A549 (cell line): ENCODE results near the gene FIZ1.

Experiments
- EP300 ChIP-seq, 2 experiments: fragments of >200 bp; sonication (Bioruptor Twin); formaldehyde crosslinking; IDR thresholded peaks; 2 replicates in 1 of 2; 3 replicates in 1 of 2; pipeline ENCODE4 v1.6.1; 2016 to 2017
- KDM1A ChIP-seq: fragments of 200-600 bp; sonication (generic); IDR thresholded peaks from 2 replicates; pipeline ENCODE4 v1.6.1; 2016; ENCODE audit warnings: low read depth, mild to moderate bottlenecking
- RFX5 ChIP-seq: fragments of 450-650 bp; IDR thresholded peaks from 2 replicates; pipeline ENCODE4 v1.7.1; 2014; ENCODE audit warnings: antibody characterized with exemption, mild to moderate bottlenecking, moderate library complexity
- TF ChIP-seq, protein P1 (sequence below): fragments of >200 bp; sonication (Bioruptor Twin); formaldehyde crosslinking; IDR thresholded peaks from 3 replicates; pipeline ENCODE4 v1.5.1; 2016
- TF ChIP-seq, protein P2 (sequence below): fragments of 450-650 bp; IDR thresholded peaks from 2 replicates; pipeline ENCODE4 v1.6.1; 2014; ENCODE audit warnings: antibody characterized with exemption

DNA sequence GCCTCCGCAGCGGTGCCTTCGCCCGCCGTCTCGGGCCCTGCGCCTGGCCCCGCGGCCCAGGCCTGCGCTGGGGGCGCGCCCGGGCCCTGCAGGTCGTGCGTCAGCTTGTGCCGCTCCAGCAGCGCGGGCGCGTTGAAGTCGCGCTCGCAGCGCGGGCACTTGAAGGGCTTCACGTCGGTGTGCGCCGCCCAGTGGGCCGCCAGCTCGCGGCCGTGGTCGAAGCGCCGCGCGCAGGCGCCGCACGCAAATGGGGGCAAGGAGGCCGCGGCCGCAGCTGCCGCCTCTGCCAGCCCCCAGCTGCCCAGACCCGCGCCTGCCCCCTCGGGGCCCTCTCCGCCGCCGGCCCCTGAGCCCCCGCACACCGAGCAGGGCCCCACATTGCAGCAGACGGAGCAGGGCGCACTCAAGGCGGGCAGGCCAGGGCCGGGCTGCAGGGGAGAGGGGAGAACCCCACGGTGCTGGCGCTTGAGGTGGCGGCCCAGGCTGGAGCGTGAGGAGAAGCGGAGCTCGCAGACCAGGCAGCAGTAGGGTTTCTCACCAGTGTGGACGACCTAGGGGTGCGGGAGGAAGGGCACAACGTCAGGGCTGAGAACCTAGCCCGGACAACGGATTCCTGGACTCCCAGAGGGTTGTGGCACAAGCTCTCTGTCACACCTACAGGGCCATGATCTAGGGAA lies 6.1 kb downstream of the FIZ1 start:
- TF ChIP-seq, protein P1, sequence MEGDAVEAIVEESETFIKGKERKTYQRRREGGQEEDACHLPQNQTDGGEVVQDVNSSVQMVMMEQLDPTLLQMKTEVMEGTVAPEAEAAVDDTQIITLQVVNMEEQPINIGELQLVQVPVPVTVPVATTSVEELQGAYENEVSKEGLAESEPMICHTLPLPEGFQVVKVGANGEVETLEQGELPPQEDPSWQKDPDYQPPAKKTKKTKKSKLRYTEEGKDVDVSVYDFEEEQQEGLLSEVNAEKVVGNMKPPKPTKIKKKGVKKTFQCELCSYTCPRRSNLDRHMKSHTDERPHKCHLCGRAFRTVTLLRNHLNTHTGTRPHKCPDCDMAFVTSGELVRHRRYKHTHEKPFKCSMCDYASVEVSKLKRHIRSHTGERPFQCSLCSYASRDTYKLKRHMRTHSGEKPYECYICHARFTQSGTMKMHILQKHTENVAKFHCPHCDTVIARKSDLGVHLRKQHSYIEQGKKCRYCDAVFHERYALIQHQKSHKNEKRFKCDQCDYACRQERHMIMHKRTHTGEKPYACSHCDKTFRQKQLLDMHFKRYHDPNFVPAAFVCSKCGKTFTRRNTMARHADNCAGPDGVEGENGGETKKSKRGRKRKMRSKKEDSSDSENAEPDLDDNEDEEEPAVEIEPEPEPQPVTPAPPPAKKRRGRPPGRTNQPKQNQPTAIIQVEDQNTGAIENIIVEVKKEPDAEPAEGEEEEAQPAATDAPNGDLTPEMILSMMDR: no peak
- TF ChIP-seq RFX5 (no peak), EP300 (IDR thresholded peaks at IDR 0.05) (no peak), KDM1A (no peak)
- TF ChIP-seq, protein P2, sequence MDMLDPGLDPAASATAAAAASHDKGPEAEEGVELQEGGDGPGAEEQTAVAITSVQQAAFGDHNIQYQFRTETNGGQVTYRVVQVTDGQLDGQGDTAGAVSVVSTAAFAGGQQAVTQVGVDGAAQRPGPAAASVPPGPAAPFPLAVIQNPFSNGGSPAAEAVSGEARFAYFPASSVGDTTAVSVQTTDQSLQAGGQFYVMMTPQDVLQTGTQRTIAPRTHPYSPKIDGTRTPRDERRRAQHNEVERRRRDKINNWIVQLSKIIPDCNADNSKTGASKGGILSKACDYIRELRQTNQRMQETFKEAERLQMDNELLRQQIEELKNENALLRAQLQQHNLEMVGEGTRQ: no peak
